NCI-H2081 treated with DMSO at 0.1 percent for 48 hours (cell line): Measurements from ENCODE around the gene RAB3C.

Experiments used
- DNase-seq: peaks from one replicate; lab custom pipeline; 2025; lab: John Stamatoyannopoulos, UW

The RAB3C gene

DNA sequence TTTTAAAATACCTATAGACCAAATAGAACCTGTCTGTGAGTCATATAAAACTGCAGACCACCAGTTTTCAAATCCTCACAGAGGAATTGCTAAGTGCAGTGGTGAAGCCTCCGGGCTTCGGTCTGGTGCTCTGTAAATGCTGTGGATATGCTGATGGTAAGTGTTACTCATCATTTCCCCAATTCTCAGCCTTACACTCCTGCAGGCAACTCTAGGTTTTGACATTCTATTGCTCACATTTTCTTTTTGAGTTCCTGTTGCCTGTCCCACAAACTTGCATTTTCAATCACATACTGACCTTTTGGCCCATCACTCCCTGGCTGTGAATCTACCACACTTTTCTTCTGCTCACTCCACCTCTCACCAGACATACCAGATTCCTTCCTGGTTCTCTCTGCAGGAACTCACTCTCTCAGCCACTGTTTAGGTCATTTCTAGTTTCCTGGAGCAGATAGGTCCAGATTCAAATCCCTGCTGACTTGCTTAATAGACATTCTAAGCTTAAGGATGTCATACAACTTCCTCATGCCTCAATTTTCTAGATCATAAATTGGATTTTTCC, 192.9 kb downstream of the RAB3C start:
- DNase-seq = no peak

DNA sequence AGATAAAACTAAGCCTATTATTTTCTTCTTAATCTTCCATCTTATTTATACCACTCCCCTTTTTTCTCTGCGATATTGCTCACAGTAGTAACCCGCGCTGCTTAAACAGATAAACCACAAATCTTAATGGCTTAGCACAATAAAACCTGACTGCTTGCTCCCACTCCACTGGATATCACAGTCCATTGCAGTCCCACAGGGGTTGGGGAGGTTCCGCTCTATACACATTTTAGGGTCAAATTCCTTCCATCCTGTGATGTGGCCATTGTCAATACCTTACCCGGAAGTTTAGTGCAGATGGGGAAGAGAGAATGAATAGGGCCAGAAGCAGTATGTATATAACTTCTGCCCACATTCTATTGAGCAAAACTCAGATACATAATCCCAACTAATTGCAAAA, 193.7 kb downstream of the RAB3C start:
- no peak for DNase-seq

DNA sequence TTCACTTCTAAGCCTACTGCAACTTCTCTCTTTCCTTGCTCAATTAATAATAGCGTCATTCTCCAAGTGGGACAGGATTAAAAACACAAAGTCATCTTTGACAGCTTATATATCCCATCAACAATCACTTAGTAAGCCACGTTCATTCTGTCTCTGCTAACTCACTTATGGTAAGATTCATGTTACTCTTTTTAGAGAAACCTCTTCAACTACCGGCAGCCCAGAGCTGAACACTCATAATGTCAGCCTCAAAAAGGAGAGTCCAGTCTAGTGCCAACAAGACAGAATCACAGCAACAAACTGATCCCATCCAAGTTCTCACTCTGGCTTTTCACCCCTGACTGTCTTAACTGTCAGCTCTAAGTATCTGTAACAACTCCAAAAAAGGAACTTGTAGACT, 196.0 kb downstream of the RAB3C start:
- DNase-seq = no peak

DNA sequence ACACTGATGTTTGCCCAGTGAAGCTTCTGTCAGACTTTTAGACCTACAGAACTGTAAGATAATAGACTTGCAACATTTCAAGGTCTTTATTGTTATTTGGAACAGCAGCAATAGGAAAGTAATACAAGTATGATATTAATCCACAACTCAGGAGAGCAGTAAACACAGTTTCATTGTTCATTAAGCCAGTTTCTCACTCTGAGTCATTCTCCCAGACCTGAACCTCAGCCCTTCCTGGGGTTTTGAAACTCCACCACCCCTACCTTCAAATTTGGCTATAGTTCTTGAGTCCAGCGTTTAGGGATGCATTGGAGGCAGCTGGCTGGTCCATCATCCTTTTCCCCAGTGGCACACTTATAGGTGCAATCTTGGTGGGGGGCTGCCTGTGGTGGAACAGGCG, 203.2 kb downstream of the RAB3C start:
- no peak for DNase-seq

DNA sequence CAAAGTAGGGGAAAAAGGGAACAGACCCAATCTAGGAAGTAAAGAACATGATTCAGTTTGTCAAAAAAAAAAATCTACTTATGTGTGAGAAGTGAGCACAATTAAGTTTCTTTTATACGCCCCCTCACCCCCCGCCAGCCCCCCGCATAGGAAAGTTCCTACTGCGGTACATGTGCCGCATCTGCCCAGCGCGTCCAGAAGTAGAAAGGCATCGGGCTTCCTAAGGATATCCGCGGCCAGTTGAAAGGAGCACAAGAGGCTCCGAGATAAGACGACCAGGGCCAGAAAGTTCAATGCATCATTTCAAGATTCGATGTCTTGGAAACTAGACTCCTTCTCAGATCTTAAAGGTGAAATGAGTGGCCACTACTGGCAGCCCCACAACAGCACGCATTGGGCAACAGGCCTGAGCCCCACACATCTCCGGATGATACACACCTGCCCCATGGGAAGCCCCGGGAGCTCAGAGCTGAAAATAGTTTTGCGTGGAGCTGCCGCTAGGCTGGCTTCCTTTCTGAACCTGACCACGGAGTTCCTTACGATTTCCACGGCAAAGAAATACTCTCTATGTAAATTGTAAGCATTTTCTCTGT, 203.9 kb downstream of the RAB3C start:
- DNase-seq = no peak

DNA sequence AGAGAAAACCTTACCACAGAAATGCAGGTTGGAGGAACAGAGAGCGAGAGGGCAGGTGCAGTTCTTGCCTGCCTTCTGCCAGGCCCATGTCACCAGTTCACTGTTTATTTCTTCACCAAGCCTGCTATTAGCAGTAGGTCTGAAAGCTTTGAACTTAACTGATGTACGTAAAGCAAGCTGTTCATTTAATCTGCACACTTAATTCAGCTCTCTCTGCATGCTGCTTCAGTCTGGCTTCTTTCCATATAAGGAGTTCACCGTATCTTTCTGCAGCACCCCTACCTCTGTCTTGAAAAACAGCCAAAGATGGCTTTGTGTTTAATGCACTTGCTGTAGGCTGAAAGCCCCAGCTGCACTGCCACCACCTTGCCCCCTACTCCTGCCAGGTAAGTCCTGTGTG, 205.1 kb downstream of the RAB3C start:
- DNase-seq = peak; percentile 86

DNA sequence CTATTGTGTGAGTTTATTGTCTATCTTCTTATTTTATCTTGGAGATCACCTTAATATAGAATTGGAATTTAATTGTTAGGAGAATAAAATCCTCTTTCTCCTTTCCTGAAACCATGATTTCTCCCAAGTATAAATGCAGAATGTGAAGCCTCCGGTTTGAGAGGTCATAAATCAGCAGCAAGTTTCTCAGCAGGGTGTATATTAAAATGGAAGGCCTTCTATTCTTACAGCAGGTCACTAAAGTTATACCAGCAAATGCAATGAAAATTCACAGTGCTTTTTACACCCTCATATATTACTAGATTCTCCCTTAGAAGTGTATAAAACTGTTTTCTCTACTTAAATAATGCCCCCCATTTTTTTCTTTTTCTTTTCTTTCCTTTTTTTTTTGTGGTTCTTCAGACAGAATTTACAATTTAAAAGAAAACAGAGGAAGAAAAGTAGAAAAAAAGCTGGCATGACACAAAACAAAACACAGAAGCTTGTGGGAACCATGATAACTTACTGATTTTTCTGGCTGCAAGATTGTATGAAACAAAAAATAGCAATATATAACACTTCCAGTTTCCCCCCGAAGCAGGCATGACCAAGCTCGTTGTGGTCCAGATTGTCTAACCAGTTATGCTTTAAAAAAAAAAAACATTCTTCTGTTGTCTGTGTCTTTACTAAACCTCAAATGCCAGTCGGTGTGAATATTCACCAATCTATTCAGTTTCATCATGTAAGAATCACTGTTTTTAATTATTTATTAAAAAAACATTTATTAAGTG, 211.2 kb downstream of the RAB3C start:
- DNase-seq = no peak

DNA sequence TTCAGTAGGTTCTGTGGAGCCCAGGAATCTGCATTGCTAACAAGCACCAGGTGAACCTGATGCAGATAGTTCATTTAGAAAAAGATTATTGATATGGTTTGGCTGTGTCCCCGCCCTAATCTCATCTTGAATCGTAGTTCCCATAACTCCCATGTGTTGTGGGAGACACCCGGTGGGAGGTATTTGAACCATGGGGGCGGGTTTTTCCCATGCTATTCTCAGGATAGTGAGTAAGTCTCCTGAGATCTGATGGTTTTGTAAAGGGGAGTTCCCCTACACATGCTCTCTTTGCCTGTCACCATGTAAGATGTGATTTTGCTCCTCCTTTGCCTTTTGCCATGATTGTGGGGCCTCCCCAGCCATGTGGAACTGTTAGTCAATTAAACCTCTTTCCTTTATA, 212.0 kb downstream of the RAB3C start:
- no peak for DNase-seq

DNA sequence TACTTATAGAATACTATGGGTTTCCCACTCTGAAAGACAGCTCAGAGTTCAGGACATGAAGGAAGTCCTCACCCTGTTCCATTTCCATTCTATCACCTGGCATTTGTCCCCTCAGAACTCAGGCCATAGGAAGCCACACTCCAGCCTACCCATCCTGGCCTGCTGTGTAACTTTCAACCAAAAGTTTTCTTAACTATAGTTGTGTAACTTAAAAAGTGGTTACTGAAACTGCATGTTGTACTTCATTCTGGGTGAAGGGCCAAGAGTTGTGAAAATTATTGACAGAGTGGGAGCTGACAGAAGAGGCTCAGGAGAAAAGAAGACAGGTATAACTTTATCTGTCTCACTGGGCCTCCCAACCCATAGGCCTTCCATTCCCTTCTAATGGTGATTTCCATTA, 212.5 kb downstream of the RAB3C start:
- DNase-seq = no peak

DNA sequence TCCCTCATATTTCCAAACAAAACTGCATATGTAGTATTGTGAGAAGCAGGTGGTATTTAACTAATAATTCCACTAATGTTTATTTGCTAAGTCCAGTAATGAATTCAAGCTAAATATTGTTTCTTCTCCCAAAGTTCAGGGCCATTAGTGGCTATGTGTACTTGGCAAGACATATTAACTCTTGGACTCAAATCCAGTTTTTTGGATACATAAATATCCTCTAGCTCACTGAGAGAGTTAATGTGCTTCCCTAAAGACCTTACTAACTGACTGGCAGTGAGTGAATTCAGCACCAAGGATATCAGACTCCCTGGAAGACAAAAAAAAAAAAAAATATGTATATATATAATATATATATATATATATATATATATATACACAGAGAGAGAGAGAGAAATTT, 214.1 kb downstream of the RAB3C start:
- DNase-seq = no peak

DNA sequence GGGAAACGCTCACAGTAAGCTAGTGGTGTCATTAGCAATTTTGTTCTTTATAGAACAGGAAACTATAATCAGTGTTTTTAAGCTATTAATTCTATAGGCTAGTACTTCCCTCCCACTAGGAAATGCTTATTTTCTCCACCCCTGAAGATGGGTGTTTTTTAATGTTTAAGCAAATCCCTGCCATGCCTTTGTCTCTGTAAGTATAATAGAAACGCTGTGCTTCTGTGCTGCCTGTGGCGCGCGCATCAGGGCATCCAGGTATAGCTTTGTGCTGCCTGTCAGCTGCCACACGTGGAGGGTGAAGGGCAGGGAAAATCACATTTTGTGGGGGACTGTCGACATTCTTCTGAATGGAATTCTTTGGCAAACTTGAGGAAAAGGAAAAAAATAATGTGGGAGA, 217.5 kb downstream of the RAB3C start:
- DNase-seq = peak; percentile 80

DNA sequence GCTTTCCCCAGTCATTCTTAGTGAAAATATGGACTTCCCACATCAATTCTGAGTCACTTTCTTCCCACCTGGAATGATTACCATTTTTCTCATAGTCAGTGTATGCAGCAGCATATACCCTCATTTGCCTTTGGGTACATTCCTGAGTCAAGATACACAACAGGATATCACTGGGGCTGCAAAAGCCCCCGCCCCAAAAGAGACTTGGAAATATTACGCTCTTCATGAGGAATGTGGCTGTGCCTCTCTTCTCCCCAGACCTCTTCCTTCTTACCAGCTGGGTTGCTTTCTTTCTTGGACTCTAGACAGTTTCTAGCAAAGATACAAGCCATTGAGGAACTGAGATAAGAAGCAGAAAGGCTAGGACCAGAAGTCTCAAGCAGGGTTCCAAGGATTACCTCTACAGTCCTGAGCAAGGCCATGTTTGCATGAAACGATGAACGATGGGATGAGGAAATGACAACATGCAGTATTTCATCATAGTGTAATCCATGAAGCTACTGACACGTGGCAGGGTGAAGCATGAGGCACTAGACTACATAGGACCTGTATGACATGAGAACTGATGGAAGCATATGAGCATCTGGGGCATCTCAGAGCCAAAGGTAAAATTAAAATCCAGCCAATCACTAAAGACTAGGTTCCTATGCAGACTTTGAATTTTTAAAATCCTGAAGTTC, 218.1 kb downstream of the RAB3C start:
- DNase-seq = no peak

DNA sequence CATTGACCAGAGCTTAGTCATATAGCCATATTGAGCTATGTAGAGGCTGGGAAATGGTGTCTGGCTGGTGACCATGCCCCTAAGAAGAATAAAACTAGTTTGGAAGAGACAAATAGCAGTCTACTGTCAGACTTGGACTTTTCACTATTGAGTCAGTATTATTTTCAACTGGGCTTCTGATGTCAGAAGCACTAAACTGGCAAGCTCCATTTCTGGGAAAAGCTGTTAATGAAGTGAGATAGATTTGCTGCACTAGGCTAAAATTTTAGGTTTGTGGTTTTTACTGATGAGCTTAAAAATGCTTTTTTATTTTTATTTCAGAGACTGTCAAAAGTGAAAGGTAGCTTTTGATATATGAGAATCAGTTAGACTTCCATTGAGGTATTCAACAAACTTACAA, 220.2 kb downstream of the RAB3C start:
- DNase-seq = no peak

DNA sequence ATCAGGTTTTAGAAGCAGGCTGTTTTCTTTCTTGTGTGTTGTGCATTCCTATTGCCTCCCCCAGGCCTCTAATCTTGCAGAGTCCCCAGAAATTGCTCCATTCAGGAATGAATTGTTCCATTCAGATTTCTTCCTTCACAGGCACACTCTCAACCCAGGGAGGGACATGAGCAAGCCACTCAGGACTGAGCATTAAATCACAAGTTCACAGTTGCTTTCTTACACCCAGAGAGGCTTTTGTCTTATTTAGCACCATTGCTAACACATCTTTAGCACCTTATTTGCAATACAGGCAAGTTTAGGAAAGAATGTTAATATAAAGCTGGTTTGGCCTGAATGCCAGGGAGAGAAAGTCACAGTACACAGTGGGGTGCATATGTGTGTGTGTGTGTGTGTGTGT, 221.4 kb downstream of the RAB3C start:
- DNase-seq = no peak

DNA sequence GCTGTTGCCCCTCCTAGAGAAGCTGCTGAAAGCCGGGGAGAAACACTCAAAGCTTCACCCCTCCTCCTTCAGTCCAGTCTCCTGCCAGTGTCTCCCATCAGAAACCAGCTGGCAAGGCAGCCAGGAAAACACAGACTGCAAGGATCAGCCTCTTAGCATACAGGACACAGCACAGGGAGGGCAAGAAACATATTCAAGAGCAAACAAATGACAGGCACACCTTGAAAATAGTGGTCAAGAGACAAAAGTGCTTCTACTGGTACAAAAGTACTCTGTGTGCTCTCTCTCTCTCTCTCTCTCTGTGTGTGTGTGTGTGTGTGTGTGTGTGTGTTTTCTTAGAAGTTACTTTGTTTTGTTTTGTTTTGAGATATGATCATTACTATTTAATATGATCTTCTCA, 227.2 kb downstream of the RAB3C start:
- DNase-seq = no peak

DNA sequence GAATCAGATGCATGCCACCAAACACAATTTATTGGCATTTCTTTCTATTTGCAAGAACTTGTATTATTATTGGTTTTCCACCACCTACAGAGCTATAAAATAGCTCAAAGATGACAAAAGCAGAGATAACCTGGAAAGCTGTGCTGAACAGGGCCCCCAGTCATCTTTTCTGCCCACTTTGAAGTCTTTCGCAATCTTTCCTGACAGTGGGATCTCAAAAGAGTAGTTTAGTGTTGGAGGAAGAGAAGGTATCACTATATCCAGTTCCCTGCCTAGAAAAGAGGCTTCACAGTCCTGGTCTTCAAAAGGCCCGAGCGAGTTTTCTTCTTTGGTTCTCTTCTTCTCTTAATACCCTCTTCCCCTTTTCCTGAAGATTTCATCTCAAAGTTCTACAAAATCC, 231.0 kb downstream of the RAB3C start:
- no peak for DNase-seq

DNA sequence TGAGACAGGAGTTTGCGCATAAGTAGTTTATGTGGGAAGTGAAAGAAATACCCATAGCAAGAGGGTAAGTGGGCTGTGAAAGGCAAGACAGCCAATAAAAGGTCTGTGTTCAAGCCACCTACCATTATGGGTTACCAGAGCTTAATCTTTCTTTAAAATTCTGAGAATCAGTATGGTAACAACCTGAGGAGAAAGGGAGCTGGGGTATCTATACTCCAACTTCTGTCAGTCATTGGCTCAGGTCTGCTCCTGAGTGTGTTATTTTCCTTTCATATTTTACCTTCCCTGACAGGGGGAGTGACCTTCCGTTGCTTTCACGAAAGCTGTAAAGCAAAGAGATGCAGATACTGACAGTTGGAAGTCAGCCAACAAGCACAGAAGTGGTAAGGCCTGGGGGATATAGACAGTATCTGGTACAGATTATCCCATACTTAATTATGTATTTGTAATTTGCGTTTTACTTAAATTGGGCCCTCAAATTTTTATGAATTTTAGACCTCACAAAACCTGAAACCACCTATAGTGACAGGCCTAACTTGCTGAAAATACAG, 233.4 kb downstream of the RAB3C start:
- DNase-seq = no peak

DNA sequence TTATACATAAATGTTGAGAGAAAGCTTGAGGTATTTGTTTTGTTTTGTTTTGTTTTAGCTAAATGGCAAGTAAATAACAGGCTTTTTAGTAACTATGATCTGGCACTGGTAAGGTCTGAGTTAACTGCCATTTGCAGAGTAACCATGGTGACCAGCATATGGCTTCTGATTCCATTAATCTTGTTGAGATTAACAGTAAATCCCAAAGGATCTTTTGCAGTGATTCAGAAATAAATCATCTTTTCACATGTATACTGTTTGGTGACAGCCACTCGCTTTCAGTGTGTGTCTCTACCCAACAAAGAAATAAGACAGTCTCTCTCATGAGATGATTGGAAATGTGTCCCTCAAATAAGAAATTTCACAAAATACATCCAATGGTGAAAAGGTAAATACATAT, 235.6 kb downstream of the RAB3C start:
- DNase-seq = no peak

DNA sequence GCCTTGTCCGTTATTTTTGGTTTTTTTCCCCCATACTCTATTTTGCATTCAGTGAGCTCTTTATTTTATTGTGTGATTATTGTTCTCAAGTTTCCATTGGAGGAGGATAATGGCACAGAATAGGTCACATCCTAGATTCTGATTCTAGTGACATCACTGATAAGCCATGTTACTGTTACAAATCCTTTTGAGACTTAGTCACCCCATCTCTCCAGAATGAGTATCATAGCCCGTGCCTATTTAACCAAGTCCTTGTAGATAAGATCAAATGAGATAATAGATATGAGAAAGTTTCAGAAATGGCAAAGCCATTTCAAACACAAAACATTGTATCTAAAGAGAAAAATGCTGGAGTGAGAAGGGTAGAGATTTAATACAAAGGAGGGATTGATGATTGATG, 242.6 kb downstream of the RAB3C start:
- no peak for DNase-seq

DNA sequence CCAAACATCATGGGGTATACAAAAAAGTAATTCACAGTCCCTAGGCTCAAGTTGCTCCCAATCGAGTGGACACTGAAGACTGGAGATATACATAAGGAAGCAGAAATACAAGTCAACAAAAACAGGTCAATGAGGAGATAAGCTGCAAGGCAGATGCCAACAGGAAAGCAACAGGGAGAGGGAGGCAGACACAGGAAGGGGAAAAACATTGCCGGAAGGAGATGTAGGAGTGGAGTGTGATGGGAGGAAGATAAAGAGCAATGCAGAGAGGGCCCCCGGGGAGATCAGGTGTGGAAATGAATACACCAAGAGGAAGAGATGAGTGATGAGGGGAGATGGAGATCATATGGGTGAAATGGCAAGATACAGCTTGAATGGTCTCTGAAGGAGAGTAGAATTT, 243.0 kb downstream of the RAB3C start:
- DNase-seq = no peak

DNA sequence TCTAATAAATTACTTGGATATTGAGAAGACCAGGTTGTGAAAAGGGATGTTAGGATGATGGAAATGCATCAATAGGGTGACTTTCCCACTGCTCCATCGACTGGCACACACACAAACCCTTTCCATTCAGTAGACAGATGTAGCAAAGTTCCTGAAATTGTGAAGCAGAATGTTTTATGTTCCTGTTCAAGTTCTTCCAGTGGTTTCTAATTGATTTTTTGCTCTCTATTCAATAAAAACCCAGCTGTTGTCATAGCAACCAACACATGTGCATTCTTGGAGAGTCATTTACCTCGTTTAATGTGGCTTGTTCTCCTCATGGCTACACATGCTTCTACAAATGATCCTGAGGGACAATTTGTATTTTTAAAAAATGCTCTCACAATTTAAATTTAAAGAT, 244.6 kb downstream of the RAB3C start:
- no peak for DNase-seq

DNA sequence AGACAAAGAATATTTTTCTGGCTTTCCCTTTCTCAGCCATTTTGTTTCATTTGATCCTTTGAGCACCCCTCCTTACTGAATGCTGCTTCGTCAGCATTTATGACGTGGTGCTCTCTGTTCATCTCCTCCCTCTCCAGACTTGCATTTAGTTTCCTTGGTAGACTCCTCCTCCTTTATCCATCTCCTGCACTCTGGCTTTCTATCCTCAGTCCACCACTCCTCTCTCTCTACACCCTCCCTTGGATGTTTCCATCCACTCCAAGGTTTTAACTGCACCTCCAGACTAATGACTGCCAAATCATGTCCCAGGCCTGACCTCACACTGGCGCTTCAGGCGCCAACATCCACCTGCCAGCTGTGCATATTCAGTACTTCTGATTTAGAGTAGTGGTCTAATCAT, 245.4 kb downstream of the RAB3C start:
- no peak for DNase-seq
